NCI-H460 (cell line): ENCODE results near the gene FERMT1. TPM values are rescaled to one million over a fixed set of nuclear protein-coding genes. Genes with fewer than 3 reads are reported as not detected.

Experiments used
- DNase-seq: peaks from one replicate; pipeline ENCODE4 v3.0.0-alpha.2; 2016; ENCODE audit warnings: low read depth; ENCODE audit errors: extremely low read depth
- polyA plus RNA-seq: library from polyadenylated mRNA; depleted of rRNA; stranded (reverse); fragments of >200 nt; gene quantifications from 2 replicates; pipeline ENCODE4 v1.2.3, GENCODE V29; 2014; cell fraction: nucleus; rRNA removed
- total RNA-seq: library from RNA; depleted of rRNA; stranded (reverse); fragments of >200 nt; shearing (Covaris generic); gene quantifications from 2 replicates; pipeline ENCODE4 v1.2.3, GENCODE V29; 2014; rRNA removed

The FERMT1 gene
- total RNA-seq, result 12.0 and 12.9 TPM in 2 replicates
- 10.2 and 11.6 TPM in 2 replicates for polyA plus RNA-seq

- DNase-seq, result peak; percentile 71
Observed at GRCh38 chr20:6122873-6123648, at the start of gene FERMT1. TSS of gene FERMT1 (minus strand) at chr20:6123030. CDS start at chr20:6119554, 3,476 bp downstream.

GRCh38 chr20:6169251-6169650 is 46.4 kb upstream of the FERMT1 start:
- DNase-seq, result no peak

GRCh38 chr20:6168204-6168603 is 45.4 kb upstream of the FERMT1 start:
- DNase-seq, result no peak

GRCh38 chr20:6165346-6165745 is 42.5 kb upstream of the FERMT1 start:
- DNase-seq, result no peak

- no peak for DNase-seq
Observed at GRCh38 chr20:6164421-6165341, 41.9 kb upstream of the FERMT1 start.

- no peak for DNase-seq
Observed at GRCh38 chr20:6160736-6161135, 37.9 kb upstream of the FERMT1 start.

- no peak for DNase-seq
Observed at GRCh38 chr20:6157345-6157744, 34.5 kb upstream of the FERMT1 start.

- DNase-seq, result no peak
Observed at GRCh38 chr20:6152777-6153176, 29.9 kb upstream of the FERMT1 start.

GRCh38 chr20:6148073-6148472 is 25.2 kb upstream of the FERMT1 start:
- DNase-seq, result no peak

GRCh38 chr20:6142348-6142993 is 19.6 kb upstream of the FERMT1 start:
- peak; percentile 58 for DNase-seq

- DNase-seq, result peak; percentile 19
Observed at GRCh38 chr20:6140947-6141346, 18.1 kb upstream of the FERMT1 start.

- DNase-seq, result no peak
Observed at GRCh38 chr20:6135347-6135746, 12.5 kb upstream of the FERMT1 start.

GRCh38 chr20:6134592-6134991 is 11.8 kb upstream of the FERMT1 start:
- no peak for DNase-seq

GRCh38 chr20:6130045-6130444 is 7.2 kb upstream of the FERMT1 start:
- DNase-seq, result no peak

- no peak for DNase-seq
Observed at GRCh38 chr20:6127825-6128224, 5.0 kb upstream of the FERMT1 start.

- no peak for DNase-seq
Observed at GRCh38 chr20:6126846-6127245, 4.0 kb upstream of the FERMT1 start.

- no peak for DNase-seq
Observed at GRCh38 chr20:6123649-6124014, 802 bp upstream of the FERMT1 start.

GRCh38 chr20:6122111-6122872 is 538 bp downstream of the FERMT1 start:
- DNase-seq, result peak; percentile 12

GRCh38 chr20:6121504-6121903 is 1.3 kb downstream of the FERMT1 start:
- no peak for DNase-seq

GRCh38 chr20:6120491-6120988 is 2.3 kb downstream of the FERMT1 start:
- DNase-seq, result no peak
